H1 (cell line): ENCODE data around the gene DEDD2. TPM values are rescaled to one million over a fixed set of nuclear protein-coding genes. Genes with fewer than 3 reads are reported as not detected.

ENCODE experiments used
- BACH1 ChIP-seq: IDR thresholded peaks from 2 replicates; pipeline ENCODE4 v1.6.1; 2012; ENCODE audit warnings: low read length, improper control_type of control experiment
- BRCA1 ChIP-seq: IDR thresholded peaks from 2 replicates; pipeline ENCODE4 v1.6.1; 2012; ENCODE audit warnings: low read depth, low read length, improper control_type of control experiment
- CEBPB ChIP-seq: IDR thresholded peaks from 2 replicates; pipeline ENCODE4 v1.6.1; 2012; ENCODE audit warnings: low read depth, low read length
- CTBP2 ChIP-seq: IDR thresholded peaks from 2 replicates; pipeline ENCODE4 v1.7.0; 2011; ENCODE audit warnings: borderline replicate concordance, mild to moderate bottlenecking, moderate library complexity, mixed read lengths, low read length; ENCODE audit not compliant: insufficient read depth, insufficient read length
- POLR2AphosphoS5 ChIP-seq: IDR thresholded peaks from 2 replicates; pipeline ENCODE4 v1.6.1; 2011; ENCODE audit warnings: low read depth, low read length
- TAF1 ChIP-seq: IDR thresholded peaks from 2 replicates; pipeline ENCODE4 v1.6.1; 2011; ENCODE audit warnings: mild to moderate bottlenecking, low read depth, low read length
- polyA plus RNA-seq, 7 experiments: library from polyadenylated mRNA; depleted of rRNA in 3 of 7; stranded (reverse) in 5 of 7; unstranded in 2 of 7; fragments of >200 nt in 5 of 7; fragments of 200-250 nt in 2 of 7; gene quantifications; 1 replicate in 5 of 7; 2 replicates in 1 of 7; 4 replicates in 1 of 7; pipeline versions ENCODE4 v1.2.1 to v1.2.3, GENCODE V29; 2011 to 2013; ENCODE audit warnings: missing spikeins in 2 of 7, mixed read lengths in 2 of 7
- total RNA-seq: library from RNA; stranded (reverse); fragmentation: NEBNext Ultra II Directional; extraction: Animal tissue kit (Norgen Biotek cat#: 25700); gene quantifications from 2 replicates; pipeline ENCODE4 v1.2.1, GENCODE V29; 2021
- TF ChIP-seq, protein P1 (sequence below): fragments of 300-600 bp; sonication (generic); IDR thresholded peaks from 2 replicates; pipeline ENCODE4 v1.7.1; 2012; ENCODE audit warnings: low read length, moderate library complexity, mild to moderate bottlenecking, inconsistent platforms; ENCODE audit not compliant: insufficient replicate concordance

The DEDD2 gene
- total and polyA plus RNA-seq, 2 of the 8 experiments (the other 6 are each of a cell fraction or from before 2014, with no cell fraction given) = 37.8 to 65.0 TPM

GRCh38 chr19:42251572-42252358 is 34.3 kb upstream of the DEDD2 start (continued):
- TF ChIP-seq, protein P1, sequence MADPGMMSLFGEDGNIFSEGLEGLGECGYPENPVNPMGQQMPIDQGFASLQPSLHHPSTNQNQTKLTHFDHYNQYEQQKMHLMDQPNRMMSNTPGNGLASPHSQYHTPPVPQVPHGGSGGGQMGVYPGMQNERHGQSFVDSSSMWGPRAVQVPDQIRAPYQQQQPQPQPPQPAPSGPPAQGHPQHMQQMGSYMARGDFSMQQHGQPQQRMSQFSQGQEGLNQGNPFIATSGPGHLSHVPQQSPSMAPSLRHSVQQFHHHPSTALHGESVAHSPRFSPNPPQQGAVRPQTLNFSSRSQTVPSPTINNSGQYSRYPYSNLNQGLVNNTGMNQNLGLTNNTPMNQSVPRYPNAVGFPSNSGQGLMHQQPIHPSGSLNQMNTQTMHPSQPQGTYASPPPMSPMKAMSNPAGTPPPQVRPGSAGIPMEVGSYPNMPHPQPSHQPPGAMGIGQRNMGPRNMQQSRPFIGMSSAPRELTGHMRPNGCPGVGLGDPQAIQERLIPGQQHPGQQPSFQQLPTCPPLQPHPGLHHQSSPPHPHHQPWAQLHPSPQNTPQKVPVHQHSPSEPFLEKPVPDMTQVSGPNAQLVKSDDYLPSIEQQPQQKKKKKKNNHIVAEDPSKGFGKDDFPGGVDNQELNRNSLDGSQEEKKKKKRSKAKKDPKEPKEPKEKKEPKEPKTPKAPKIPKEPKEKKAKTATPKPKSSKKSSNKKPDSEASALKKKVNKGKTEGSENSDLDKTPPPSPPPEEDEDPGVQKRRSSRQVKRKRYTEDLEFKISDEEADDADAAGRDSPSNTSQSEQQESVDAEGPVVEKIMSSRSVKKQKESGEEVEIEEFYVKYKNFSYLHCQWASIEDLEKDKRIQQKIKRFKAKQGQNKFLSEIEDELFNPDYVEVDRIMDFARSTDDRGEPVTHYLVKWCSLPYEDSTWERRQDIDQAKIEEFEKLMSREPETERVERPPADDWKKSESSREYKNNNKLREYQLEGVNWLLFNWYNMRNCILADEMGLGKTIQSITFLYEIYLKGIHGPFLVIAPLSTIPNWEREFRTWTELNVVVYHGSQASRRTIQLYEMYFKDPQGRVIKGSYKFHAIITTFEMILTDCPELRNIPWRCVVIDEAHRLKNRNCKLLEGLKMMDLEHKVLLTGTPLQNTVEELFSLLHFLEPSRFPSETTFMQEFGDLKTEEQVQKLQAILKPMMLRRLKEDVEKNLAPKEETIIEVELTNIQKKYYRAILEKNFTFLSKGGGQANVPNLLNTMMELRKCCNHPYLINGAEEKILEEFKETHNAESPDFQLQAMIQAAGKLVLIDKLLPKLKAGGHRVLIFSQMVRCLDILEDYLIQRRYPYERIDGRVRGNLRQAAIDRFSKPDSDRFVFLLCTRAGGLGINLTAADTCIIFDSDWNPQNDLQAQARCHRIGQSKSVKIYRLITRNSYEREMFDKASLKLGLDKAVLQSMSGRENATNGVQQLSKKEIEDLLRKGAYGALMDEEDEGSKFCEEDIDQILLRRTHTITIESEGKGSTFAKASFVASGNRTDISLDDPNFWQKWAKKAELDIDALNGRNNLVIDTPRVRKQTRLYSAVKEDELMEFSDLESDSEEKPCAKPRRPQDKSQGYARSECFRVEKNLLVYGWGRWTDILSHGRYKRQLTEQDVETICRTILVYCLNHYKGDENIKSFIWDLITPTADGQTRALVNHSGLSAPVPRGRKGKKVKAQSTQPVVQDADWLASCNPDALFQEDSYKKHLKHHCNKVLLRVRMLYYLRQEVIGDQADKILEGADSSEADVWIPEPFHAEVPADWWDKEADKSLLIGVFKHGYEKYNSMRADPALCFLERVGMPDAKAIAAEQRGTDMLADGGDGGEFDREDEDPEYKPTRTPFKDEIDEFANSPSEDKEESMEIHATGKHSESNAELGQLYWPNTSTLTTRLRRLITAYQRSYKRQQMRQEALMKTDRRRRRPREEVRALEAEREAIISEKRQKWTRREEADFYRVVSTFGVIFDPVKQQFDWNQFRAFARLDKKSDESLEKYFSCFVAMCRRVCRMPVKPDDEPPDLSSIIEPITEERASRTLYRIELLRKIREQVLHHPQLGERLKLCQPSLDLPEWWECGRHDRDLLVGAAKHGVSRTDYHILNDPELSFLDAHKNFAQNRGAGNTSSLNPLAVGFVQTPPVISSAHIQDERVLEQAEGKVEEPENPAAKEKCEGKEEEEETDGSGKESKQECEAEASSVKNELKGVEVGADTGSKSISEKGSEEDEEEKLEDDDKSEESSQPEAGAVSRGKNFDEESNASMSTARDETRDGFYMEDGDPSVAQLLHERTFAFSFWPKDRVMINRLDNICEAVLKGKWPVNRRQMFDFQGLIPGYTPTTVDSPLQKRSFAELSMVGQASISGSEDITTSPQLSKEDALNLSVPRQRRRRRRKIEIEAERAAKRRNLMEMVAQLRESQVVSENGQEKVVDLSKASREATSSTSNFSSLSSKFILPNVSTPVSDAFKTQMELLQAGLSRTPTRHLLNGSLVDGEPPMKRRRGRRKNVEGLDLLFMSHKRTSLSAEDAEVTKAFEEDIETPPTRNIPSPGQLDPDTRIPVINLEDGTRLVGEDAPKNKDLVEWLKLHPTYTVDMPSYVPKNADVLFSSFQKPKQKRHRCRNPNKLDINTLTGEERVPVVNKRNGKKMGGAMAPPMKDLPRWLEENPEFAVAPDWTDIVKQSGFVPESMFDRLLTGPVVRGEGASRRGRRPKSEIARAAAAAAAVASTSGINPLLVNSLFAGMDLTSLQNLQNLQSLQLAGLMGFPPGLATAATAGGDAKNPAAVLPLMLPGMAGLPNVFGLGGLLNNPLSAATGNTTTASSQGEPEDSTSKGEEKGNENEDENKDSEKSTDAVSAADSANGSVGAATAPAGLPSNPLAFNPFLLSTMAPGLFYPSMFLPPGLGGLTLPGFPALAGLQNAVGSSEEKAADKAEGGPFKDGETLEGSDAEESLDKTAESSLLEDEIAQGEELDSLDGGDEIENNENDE = no peak
- no peak for TF ChIP-seq BRCA1
- no peak for TF ChIP-seq TAF1
- no peak for TF ChIP-seq CTBP2
- no peak for TF ChIP-seq POLR2AphosphoS5
- no peak for TF ChIP-seq CEBPB
- TF ChIP-seq BACH1 = no peak
- TF ChIP-seq, all 59 proteins: peak for 0
